H1 (cell line): ENCODE measurements around the gene NEK11. TPM values are rescaled to one million over a fixed set of nuclear protein-coding genes. Genes with fewer than 3 reads are reported as not detected.

Experiments used
- CTCF ChIA-PET: fragments of 300-600 bp; sonication (Branson Sonifier 250); formaldehyde crosslinking; loops from one replicate; lab custom pipeline; 2021; ENCODE audit not compliant: partially characterized antibody; lab: Charles Lee
- POLR2A ChIA-PET: fragments of 300-600 bp; sonication (Branson Sonifier 250); formaldehyde crosslinking; loops from one replicate; lab custom pipeline; 2021; ENCODE audit warnings: inconsistent platforms; ENCODE audit not compliant: partially characterized antibody; lab: Charles Lee
- DNase-seq, 2 experiments: peaks; one replicate each; pipeline versions ENCODE4 v3.0.0 to v3.0.0-alpha.2; 2010 to 2022; ENCODE audit warnings: low spot score in 2 of 2, low read depth in 1 of 2, mixed read lengths in 1 of 2
- FAIRE-seq: peaks from 2 replicates; lab custom pipeline; 2011; peaks lifted over from hg19 to GRCh38; lab: Jason Lieb, UNC
- H2AFZ ChIP-seq: 2 replicates; pipeline ENCODE4 v1.8.1; 2012; ENCODE audit warnings: low read length, inconsistent platforms
- H2AK5ac ChIP-seq: 2 replicates; pipeline ENCODE4 v1.6.1; 2013; ENCODE audit warnings: low read depth, low read length
- H2BK120ac ChIP-seq: replicated peaks from 2 replicates; pipeline ENCODE3; 2013; ENCODE audit warnings: low read depth, low read length, inconsistent platforms
- H2BK12ac ChIP-seq: 2 replicates; pipeline ENCODE4 v1.6.1; 2013; ENCODE audit warnings: low read depth, low read length
- H2BK15ac ChIP-seq: 2 replicates; pipeline ENCODE4 v1.6.1; 2013; ENCODE audit warnings: low read length
- H2BK20ac ChIP-seq: 2 replicates; pipeline ENCODE4 v1.6.1; 2013; ENCODE audit warnings: low read length
- H2BK5ac ChIP-seq: 2 replicates; pipeline ENCODE4 v1.6.1; 2013; ENCODE audit warnings: low read depth, low read length
- H3K14ac ChIP-seq: 2 replicates; pipeline ENCODE4 v1.6.1; 2013; ENCODE audit warnings: inconsistent platforms; ENCODE audit not compliant: insufficient read length
- H3K18ac ChIP-seq: 2 replicates; pipeline ENCODE4 v1.6.1; 2013; ENCODE audit warnings: low read length; ENCODE audit errors: extremely low read depth
- H3K23ac ChIP-seq: 2 replicates; pipeline ENCODE4 v1.6.1; 2013; ENCODE audit warnings: inconsistent platforms; ENCODE audit not compliant: insufficient read length
- H3K23me2 ChIP-seq: 2 replicates; pipeline ENCODE4 v1.6.1; 2013; ENCODE audit warnings: low read depth, low read length
- H3K27ac ChIP-seq: 2 replicates; pipeline ENCODE4 v1.6.1; 2011; ENCODE audit warnings: low read depth, low read length, inconsistent platforms
- H3K27me3 ChIP-seq, 4 experiments: replicated peaks in 1 of 4; 1 replicate in 1 of 4; 2 replicates in 3 of 4; pipeline versions ENCODE4 v1.6.1 to v1.8.1; 2011 to 2013; ENCODE audit warnings: low read length in 3 of 4, mild to moderate bottlenecking in 3 of 4, inconsistent platforms in 2 of 4, mixed read lengths in 2 of 4, moderate library complexity in 1 of 4; ENCODE audit not compliant: control insufficient read depth in 3 of 4, insufficient read depth in 3 of 4; ENCODE audit errors: extremely low read depth in 1 of 4
- H3K36me3 ChIP-seq, 4 experiments: 2 replicates each; pipeline versions ENCODE4 v1.6.1 to v1.8.1; 2011 to 2013; ENCODE audit warnings: mild to moderate bottlenecking in 4 of 4, low read length in 3 of 4, moderate library complexity in 2 of 4, control low read depth in 1 of 4, inconsistent platforms in 1 of 4; ENCODE audit not compliant: insufficient read depth in 4 of 4, control insufficient read depth in 2 of 4
- H3K4ac ChIP-seq: replicated peaks from 2 replicates; pipeline ENCODE3; 2013; ENCODE audit warnings: low read length, low read depth, mixed read lengths, inconsistent platforms; ENCODE audit not compliant: insufficient read length
- H3K4me1 ChIP-seq, 4 experiments: replicated peaks in 1 of 4; 1 replicate in 1 of 4; 2 replicates in 3 of 4; pipeline versions ENCODE4 v1.6.1 to v1.8.1; 2011 to 2013; ENCODE audit warnings: low read length in 3 of 4, inconsistent platforms in 2 of 4, mixed read lengths in 1 of 4; ENCODE audit not compliant: insufficient read depth in 4 of 4, control insufficient read depth in 3 of 4
- H3K4me2 ChIP-seq, 2 experiments: 2 replicates each; pipeline versions ENCODE4 v1.6.1 to v1.8.1; 2011 to 2013; ENCODE audit warnings: low read depth in 2 of 2, low read length in 2 of 2, control low read depth in 1 of 2, inconsistent platforms in 1 of 2, mild to moderate bottlenecking in 1 of 2; ENCODE audit not compliant: insufficient read depth in 1 of 2
- H3K4me3 ChIP-seq, 4 experiments: fragments of 200-600, 300-600 bp in 1 of 4; sonication (generic), shearing (Covaris generic), sonication (Bioruptor Twin) in 1 of 4; 2 replicates each; pipeline versions ENCODE4 v1.5.1 to v1.8.1; 2011 to 2016; ENCODE audit warnings: low read length in 4 of 4, low read depth in 3 of 4, control low read depth in 2 of 4, inconsistent platforms in 2 of 4, mild to moderate bottlenecking in 2 of 4, mixed read lengths in 1 of 4, moderate library complexity in 1 of 4; ENCODE audit not compliant: insufficient read depth in 2 of 4; ENCODE audit errors: extremely low read depth in 1 of 4
- H3K56ac ChIP-seq: replicated peaks from 2 replicates; pipeline ENCODE3; 2013; ENCODE audit warnings: low read depth, mild to moderate bottlenecking, mixed read lengths, low read length, inconsistent platforms; ENCODE audit not compliant: insufficient read length
- H3K79me1 ChIP-seq: 2 replicates; pipeline ENCODE4 v1.6.1; 2013; ENCODE audit warnings: low read depth, low read length, control low read depth
- H3K79me2 ChIP-seq, 2 experiments: 2 replicates each; pipeline versions ENCODE4 v1.6.1 to v1.8.1; 2012 to 2013; ENCODE audit warnings: low read length in 2 of 2, mild to moderate bottlenecking in 2 of 2, inconsistent platforms in 1 of 2; ENCODE audit not compliant: insufficient read depth in 2 of 2, control insufficient read depth in 1 of 2
- H3K9ac ChIP-seq, 4 experiments: replicated peaks in 1 of 4; 1 replicate in 1 of 4; 2 replicates in 3 of 4; pipeline versions ENCODE4 v1.6.1 to v1.8.1; 2011 to 2013; ENCODE audit warnings: low read depth in 3 of 4, low read length in 3 of 4, control low read depth in 2 of 4, mild to moderate bottlenecking in 2 of 4, moderate library complexity in 2 of 4, inconsistent platforms in 1 of 4; ENCODE audit errors: extremely low read depth in 1 of 4
- H3K9me3 ChIP-seq, 2 experiments: 2 replicates each; pipeline versions ENCODE4 v1.6.1 to v1.8.1; 2012 to 2013; ENCODE audit warnings: mild to moderate bottlenecking in 2 of 2, moderate library complexity in 2 of 2, control low read depth in 1 of 2, inconsistent platforms in 1 of 2, low read depth in 1 of 2, low read length in 1 of 2, mixed read lengths in 1 of 2; ENCODE audit not compliant: insufficient read depth in 2 of 2
- H4K20me1 ChIP-seq, 2 experiments: replicated peaks in 1 of 2; 2 replicates each; pipeline versions ENCODE3 to v1.8.1; 2011 to 2013; ENCODE audit warnings: inconsistent platforms in 2 of 2, low read length in 2 of 2, mild to moderate bottlenecking in 1 of 2; ENCODE audit not compliant: insufficient read depth in 2 of 2, control insufficient read depth in 1 of 2
- H4K5ac ChIP-seq: 2 replicates; pipeline ENCODE4 v1.6.1; 2013; ENCODE audit warnings: low read length, low read depth, mixed read lengths, inconsistent platforms; ENCODE audit not compliant: insufficient read length
- H4K8ac ChIP-seq: 2 replicates; pipeline ENCODE4 v1.8.0; 2013; ENCODE audit warnings: mild to moderate bottlenecking, moderate library complexity, low read length, inconsistent platforms; ENCODE audit not compliant: insufficient read depth; ENCODE audit errors: extremely low read depth
- H4K91ac ChIP-seq: replicated peaks from 2 replicates; pipeline ENCODE3; 2013; ENCODE audit warnings: low read length, mixed read lengths, inconsistent platforms; ENCODE audit not compliant: insufficient read length
- RBBP5 ChIP-seq: IDR thresholded peaks from 2 replicates; pipeline ENCODE4 v1.7.1; 2012; ENCODE audit warnings: low read depth, mild to moderate bottlenecking, inconsistent platforms, low read length, moderate library complexity, borderline replicate concordance
- SIRT6 ChIP-seq: IDR thresholded peaks from one replicate; pipeline ENCODE4 v1.7.1; 2012; ENCODE audit warnings: low read length, inconsistent platforms
- WGBS, 2 experiments: shearing (Covaris generic) in 1 of 2; methylation state at CpG; one replicate each; pipeline versions ENCODE4 v1.1.6 to v1.1.7; 2013 to 2015; ENCODE audit warnings: low lambda C conversion rate in 2 of 2, mixed read lengths in 2 of 2, inconsistent platforms in 1 of 2, low coverage in 1 of 2, missing lambda C conversion rate in 1 of 2; ENCODE audit not compliant: insufficient replicate concordance in 2 of 2, insufficient coverage in 1 of 2, insufficient read length in 1 of 2; ENCODE audit errors: extremely low coverage in 1 of 2, missing lambda C conversion rate in 1 of 2; 5-methylcytosine and 5-hydroxymethylcytosine counted together
- polyA plus RNA-seq, 7 experiments: library from polyadenylated mRNA; depleted of rRNA in 3 of 7; stranded (reverse) in 5 of 7; unstranded in 2 of 7; fragments of >200 nt in 5 of 7; fragments of 200-250 nt in 2 of 7; gene quantifications; 1 replicate in 5 of 7; 2 replicates in 1 of 7; 4 replicates in 1 of 7; pipeline versions ENCODE4 v1.2.1 to v1.2.3, GENCODE V29; 2011 to 2013; ENCODE audit warnings: missing spikeins in 2 of 7, mixed read lengths in 2 of 7
- total RNA-seq: library from RNA; stranded (reverse); fragmentation: NEBNext Ultra II Directional; extraction: Animal tissue kit (Norgen Biotek cat#: 25700); gene quantifications from 2 replicates; pipeline ENCODE4 v1.2.1, GENCODE V29; 2021
- TF ChIP-seq, protein P1 (sequence below): IDR thresholded peaks from 2 replicates; pipeline ENCODE4 v1.6.1; 2012; ENCODE audit warnings: inconsistent platforms

The NEK11 gene
- total and polyA plus RNA-seq, 2 of the 8 experiments (the other 6 are each of a cell fraction or from before 2014, with no cell fraction given): 0.60 TPM; not detected in 1

GRCh38 chr3:131390331-131390730 lies 363.7 kb downstream of the NEK11 start:
- TF ChIP-seq, protein P1, sequence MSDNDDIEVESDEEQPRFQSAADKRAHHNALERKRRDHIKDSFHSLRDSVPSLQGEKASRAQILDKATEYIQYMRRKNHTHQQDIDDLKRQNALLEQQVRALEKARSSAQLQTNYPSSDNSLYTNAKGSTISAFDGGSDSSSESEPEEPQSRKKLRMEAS: no peak
- TF ChIP-seq SIRT6 (no peak), RBBP5 (no peak)
- TF ChIP-seq, all 59 proteins: peak for 0
- no peak overlapping the region for H2BK120ac ChIP-seq
- no peak overlapping the region for H3K23ac ChIP-seq
- H3K4me2 ChIP-seq: no peak overlapping the region
- H4K91ac ChIP-seq: no peak overlapping the region
- H3K79me2 ChIP-seq: no peaks in the 10 kb centered on the region
- H3K56ac ChIP-seq: no peak overlapping the region
- FAIRE-seq (no peak), DNase-seq (no peak)
- H3K23me2 ChIP-seq: no peaks in the 10 kb centered on the region
- 79% methylated on average over 2 of the region's 2 CpGs; no CpG with 5 or more reads in 1 of the 2 experiments for WGBS, 2 experiments
- no peak overlapping the region for H2BK12ac ChIP-seq
- no peak overlapping the region for H4K5ac ChIP-seq
- no peaks in the 10 kb centered on the region for H4K20me1 ChIP-seq
- H3K27me3 ChIP-seq: no peaks in the 10 kb centered on the region
- no peak overlapping the region for H2AK5ac ChIP-seq
- H3K36me3 ChIP-seq: peaks cover 0 to 8% (median 0%) of the 10 kb centered on the region in 4 experiments; a peak in 2 of 8 replicates
- H3K18ac ChIP-seq: no peak overlapping the region
- no peak overlapping the region; a peak in 2 of 7 replicates for H3K9ac ChIP-seq
- no peak overlapping the region for H3K4me3 ChIP-seq
- no peak overlapping the region for H2BK15ac ChIP-seq
- H4K8ac ChIP-seq: no peak overlapping the region
- H2BK20ac ChIP-seq: no peak overlapping the region
- no peak overlapping the region for H3K14ac ChIP-seq
- H3K27ac ChIP-seq: no peak overlapping the region
- no peak overlapping the region for H2BK5ac ChIP-seq
- H3K4me1 ChIP-seq: no peaks in the 10 kb centered on the region
- H3K79me1 ChIP-seq: no peaks in the 10 kb centered on the region
- ChIA-PET POLR2A (no interaction called here), CTCF (no interaction called here)
- no peaks in the 10 kb centered on the region for H3K9me3 ChIP-seq
- no peak overlapping the region for H2AFZ ChIP-seq
- H3K4ac ChIP-seq: no peak overlapping the region
